Kasumi-1 (cell line): ENCODE results near the gene RBM44.
"Not testable (repeated sequence)": the region's sequence is repeated elsewhere in the genome, so short reads cannot be mapped to it uniquely, and the experiment has no call there.

ENCODE experiments used
- DNase-seq, 2 experiments: peaks; one replicate each; lab custom pipeline; 2025; lab: John Stamatoyannopoulos, UW

RBM44 gene

GRCh38 chr2:237858294-237859081, 59.9 kb downstream of the RBM44 start:
- peak; percentile 60 to 65 for DNase-seq

DNA sequence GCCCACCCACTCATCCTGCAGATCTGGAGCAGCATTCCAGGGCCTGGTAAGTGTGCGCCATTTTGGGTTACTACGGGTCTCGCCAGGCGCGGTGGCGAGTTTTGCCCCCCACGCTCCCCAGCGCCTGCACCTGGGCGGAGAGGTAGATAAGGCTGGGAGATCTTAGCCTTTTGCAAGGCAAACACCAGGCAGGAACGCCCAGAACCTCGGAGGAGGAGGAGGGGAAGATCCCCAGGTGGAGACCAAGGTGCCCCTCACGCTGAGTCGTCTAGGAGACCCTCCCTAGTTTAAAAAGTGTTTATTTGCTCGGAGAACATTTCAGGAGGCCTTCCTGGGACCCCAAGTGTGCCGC, 60.5 kb downstream of the RBM44 start:
- DNase-seq, result no peak

- no peak for DNase-seq
Observed at GRCh38 chr2:237859533-237860272, 61.1 kb downstream of the RBM44 start, which contains the start of gene RAMP1. Gene RAMP1 (plus strand): TSS chr2:237859623. CDS start chr2:237859676, 53 bp downstream.

DNA sequence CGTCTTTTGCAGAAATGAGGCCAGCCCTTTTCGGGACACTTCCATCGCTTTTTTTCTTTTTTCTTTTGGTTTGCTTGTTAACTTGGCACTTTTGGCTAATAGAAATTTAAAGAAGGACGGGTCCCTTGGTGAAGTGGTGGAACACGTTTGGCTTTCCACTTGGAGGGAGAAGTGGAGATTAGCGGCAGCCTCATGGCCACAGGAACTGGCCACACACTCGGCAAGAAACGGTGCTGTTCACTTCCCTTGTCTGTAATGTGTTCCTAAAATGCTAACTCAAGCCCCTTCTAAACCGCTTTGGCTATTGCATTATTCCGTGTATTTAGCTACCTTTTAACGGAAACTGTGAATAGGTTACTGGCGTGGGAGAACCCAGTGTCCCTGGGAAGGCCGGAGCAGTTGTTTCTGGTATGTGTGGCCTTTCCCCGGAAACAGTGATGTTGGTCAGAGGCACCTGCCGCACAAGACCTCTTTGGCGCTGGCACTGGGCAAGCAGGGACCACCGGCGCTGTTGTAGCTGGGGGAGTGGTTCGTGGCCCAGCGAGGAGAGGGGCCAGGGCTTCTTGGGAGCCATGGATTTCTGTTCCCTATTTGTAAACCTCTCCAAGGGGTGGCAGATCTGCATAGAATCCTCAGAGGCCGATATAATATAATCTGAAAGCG, 61.8 kb downstream of the RBM44 start:
- DNase-seq, result no peak

- DNase-seq, result no peak
Observed at GRCh38 chr2:237861875-237862527, 63.4 kb downstream of the RBM44 start.

DNA sequence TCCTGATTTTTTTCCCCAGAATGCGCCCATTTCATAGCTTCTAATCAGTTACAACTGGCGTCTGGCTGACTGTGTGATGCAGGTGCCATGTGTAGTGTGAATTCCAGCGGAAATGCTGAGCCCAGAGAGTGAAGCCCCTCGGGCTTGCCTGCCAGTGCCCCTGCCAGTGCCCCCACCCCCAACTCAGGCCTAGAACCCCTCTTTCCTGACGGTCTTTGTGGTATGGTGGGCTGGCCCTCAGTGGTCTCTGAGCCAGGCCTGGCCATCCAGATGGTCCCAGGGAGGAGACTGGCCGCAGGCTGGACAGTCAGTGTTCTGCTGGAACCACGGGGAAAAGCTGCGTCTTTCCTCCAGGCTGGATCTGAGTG, 63.9 kb downstream of the RBM44 start:
- DNase-seq, result no peak

DNA sequence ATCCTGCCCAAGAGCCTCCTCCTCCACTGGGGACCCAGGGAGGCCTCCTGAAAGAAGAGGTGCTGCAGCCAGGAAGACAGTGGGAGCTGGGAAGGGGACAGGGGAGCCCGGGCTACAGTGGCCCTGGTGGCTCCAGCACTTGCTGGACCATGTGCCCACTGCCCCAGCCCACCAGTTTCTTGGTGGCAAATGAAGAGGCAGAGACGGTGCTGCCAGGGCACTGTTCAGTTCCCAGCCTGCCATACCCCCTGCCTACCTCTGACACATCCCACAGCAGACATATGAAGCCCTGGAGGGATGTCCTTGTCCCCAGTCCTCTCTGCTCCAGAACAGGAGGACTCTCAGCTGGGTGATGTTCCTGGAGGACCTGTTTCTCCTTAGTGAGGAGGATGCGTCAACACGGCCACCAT, 64.5 kb downstream of the RBM44 start:
- DNase-seq, result no peak

DNA sequence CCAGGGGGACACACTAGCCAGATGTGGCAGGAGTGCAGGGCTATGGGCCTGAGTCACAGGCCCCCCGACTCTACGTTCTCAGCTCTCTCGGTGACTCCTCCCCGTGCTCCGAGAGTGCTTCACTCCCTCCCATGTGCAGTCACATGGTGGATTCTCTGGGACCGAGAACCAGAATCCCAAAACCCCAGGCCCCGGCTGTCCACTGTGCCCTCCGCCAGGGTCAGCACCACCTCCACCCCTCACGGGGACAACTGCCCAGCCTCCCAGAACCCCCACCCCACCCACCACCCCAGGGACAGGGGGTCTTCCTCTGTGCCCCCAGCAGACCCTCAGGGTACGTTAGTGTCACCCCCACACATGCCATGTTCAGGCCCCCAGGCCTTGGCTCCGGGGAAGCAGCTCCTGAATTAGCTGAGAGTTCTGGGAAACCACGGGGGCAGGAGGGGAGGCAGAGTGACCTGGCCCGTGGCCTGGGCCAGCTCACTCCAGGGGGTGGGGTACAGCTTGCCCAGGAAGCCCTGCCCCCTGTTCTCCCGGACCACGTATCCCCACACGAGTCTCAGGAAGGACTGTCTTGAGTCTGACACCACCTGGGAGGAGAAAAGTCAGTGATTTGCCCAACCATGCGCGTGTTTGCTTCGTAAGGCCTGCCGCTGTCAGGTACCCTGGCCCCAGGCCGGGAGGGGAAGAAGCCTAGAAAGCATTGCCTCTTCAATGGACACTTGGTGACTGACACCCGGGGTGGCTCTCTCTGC, 65.3 kb downstream of the RBM44 start:
- DNase-seq, result no peak

- no peak for DNase-seq
Observed at GRCh38 chr2:237864444-237864931, 65.9 kb downstream of the RBM44 start.

DNA sequence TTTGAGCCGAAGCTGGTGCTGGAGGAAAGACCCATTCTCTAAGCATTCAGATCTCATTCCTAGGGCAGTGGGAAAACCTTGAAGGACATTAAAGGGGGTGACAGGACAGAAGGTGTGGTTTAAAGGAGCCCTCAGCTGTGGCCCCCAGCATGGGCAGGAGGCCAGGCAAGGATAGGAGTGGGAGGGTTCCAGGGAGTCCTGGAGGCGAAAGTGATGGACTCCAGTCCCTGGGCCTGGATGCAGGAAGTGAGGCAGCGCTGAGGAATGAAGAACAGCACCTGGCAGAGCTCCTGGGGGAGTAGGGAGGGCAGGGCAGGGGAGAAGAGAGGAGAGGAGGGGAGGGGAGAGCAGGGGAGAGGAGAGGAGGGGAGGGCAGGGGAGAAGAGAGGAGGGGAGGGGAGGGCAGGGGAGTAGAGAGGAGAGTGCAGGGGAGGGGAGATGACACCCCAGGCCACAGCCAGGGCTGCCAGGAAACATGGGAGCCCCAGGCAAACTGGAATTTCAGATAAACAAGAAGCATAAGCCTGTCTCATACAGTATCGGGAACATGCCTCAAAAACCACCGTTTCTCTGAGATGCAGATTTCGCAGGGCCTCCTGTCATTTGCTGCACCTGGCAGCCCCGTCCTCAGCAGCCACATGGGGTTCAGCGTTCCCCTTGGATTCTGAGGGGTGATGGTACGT, 66.5 kb downstream of the RBM44 start:
- DNase-seq, result no peak

GRCh38 chr2:237865623-237866041, 67.1 kb downstream of the RBM44 start:
- DNase-seq, result no peak

DNA sequence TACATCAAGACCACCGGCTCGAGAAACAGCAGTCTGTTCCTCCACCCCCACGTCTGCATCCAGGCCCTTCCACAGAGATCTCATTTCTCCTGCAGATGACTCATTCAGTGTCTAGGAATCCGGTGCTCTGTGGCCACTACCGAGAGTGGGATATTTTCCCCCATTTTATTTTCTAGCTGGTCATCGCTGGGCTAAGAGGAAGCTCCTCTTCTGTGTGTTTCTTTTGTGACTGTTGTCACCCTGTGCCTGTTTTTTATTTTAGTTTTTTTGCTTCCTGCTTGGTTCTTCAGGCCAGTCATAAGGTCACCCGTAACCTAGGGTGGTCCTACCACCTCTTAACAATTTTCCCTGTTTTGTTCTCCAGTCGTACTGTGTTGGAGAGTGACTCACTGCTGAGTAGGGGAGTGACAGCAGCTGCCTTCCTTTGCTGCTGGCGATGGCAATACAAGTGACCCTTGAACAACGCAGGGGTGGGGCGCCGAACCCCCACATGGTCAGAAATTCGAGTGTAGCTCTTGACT, 67.6 kb downstream of the RBM44 start:
- no peak for DNase-seq

DNA sequence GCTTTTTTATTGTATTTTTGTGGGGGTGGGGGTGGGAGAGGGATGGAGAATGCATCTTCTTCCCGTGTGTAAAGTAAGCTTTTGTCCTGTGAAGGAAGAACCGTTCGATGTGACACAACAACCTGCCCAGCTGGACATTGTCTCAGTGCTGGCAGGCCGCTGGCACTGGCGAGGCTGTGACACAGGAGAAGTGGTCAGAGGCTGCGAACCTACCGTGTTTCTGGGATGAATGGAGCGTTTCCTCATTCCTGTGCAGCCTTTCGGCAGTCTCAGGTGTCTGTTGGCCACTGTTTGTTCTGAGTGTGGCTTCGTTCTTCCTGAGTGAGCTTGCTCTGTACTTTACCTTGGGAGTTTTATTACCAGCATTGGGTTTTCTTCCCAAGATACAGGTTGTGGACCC, 68.9 kb downstream of the RBM44 start:
- DNase-seq, result no peak

- DNase-seq, result not testable (repeated sequence)
Observed at GRCh38 chr2:237868074-237868473, 69.5 kb downstream of the RBM44 start.

- no peak for DNase-seq
Observed at GRCh38 chr2:237868631-237869342, 70.2 kb downstream of the RBM44 start.

DNA sequence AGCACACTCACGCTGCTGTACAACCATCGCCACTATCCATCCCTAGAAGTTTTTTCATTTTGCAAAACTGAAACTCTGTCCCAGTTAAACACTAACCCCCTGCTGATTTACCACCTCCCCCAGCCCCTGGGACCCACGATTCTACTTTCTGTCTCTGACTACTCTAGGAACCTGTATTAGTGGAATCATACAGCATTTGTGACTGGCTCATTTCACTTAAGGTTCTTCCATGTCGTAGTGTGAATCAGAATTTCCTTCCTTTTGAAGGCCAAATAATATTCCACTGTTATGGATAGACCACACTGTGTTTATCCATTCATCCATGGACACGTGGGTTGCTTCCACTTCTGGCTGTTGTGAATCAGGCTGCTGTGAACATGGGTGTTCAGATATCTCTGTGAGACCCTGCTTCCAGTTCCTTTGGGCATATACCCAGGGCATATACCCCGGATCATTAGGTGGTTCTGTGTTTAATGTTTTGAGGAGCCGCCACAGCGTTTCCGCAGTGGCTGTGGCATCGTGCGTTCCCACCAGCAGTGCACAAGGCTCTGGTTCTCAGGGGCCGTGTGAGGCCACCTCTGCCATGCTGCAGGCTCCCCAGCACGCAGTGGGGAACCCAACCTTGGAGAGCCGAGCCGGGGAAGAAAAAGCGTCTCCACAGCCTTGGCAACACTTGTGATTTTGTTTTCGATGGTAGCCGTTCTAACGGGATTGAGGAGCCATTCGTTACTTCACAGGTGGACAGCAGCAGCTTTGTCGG, 70.9 kb downstream of the RBM44 start:
- no peak for DNase-seq

DNA sequence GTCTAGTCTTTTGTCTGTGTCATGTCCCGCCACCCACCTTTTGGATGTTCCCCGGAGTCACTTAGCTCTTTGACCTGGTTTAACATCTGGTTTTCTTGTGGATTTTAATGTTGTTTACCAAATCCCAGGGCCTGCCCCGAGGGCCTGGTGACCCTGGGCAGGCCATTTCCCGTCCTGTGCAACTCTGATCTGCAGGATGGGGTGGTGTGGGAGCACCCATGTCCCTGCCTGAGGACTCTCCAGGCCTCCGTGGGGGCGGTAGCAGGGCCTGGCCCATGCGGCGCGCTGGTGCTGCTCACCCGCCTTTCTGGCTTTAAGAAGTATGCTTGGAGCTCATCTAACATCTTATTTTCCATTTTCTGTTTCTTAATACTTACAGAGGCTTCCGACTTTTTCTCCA, 71.5 kb downstream of the RBM44 start:
- DNase-seq, result no peak

DNA sequence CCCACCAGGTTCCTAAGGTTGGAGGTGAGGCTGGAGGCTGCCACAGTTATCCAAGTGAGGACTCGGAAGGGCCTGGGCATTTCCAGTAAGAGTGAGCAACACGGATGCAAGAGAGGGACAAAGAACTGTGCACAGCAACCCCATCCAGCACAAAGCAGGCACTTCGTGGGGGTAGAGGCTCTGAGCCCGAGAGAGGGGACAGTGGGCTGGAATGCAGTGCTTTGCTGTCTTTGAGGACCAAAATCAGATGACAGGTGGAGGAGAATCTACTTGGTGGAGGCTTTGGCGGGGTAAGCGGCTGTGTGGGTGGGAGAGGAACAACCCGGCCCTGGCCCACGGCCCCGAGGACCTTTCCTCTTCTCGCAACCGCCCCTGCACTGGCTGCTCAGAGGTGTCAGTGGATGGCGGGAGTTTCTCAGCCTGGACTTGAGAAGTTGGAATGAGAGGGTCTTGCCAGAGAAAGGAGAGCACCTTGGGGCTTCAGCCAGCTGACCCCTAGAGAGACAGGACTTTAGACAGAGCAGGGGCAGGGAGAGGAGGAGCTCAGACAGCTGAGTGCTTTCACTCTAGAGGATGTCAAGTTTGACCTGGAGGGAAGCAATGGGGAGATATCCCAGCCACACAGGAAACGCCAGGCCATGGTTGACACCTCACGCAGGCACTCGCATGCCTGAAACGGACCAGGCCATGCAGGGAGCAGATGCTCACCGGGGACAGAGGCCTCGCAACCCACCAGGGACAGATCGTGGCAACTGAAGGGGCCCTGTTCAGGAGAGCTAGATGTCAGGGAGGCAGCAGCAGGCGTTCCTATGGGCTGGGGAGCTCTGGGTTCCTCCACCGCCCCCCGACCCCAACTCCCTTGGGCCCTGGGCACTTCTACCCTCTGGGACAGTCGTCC, 72.4 kb downstream of the RBM44 start:
- no peak for DNase-seq
